SK-N-MC (cell line): ENCODE data around the gene ERP44.

Experiments
- FOXP2 ChIP-seq: optimal IDR thresholded peaks from 2 replicates; pipeline ENCODE3; 2011; ENCODE audit warnings: mild to moderate bottlenecking, moderate library complexity; ENCODE audit not compliant: insufficient read depth; ENCODE audit errors: extremely low read length, control extremely low read depth
- POLR2AphosphoS5 ChIP-seq: IDR thresholded peaks from 2 replicates; pipeline ENCODE4 v1.6.1; 2012; ENCODE audit warnings: mild to moderate bottlenecking, low read depth, low read length, borderline replicate concordance

- no peak for TF ChIP-seq FOXP2
- TF ChIP-seq POLR2AphosphoS5: no peak
Observed at GRCh38 chr9:100074989-100075388, 23.8 kb downstream of the ERP44 start.
